HepG2 (cell line): Measurements from ENCODE around the gene GNG2. TPM values are rescaled to one million over a fixed set of nuclear protein-coding genes. Genes with fewer than 3 reads are reported as not detected.

Experiments used
- ATAC-seq: fragments of 200-7000 bp; cut with Tn5 transposase; 3 replicates; pipeline ENCODE4 v1.9.1; 2020; ENCODE audit warnings: mild to moderate bottlenecking, moderate library complexity
- BruUV-seq: library from RNA; stranded (reverse); fragments of 400-500 nt; replicated peaks from 2 replicates; lab custom pipeline; 2021; lab: Mats Ljungman, UMichigan
- CTCF ChIA-PET: fragments of 300-600 bp; formaldehyde crosslinking; extraction: SDS; loops from one replicate; lab custom pipeline; 2021; ENCODE audit warnings: low total read pairs, inconsistent platforms, low intra/inter-chr PET ratio; lab: Yijun Ruan, JAX
- POLR2A ChIA-PET: fragments of 350-600 bp; sonication (Branson Sonifier 250); formaldehyde crosslinking; loops from one replicate; lab custom pipeline; 2020; ENCODE audit warnings: antibody characterized with exemption, inconsistent platforms; lab: Yijun Ruan, JAX
- DNase-seq: peaks from one replicate; pipeline ENCODE4 v3.0.0-alpha.2; 2015; ENCODE audit warnings: low spot score
- FAIRE-seq: peaks from 3 replicates; lab custom pipeline; 2011; peaks lifted over from hg19 to GRCh38; lab: Jason Lieb, UNC
- H2AFZ ChIP-seq: one replicate; pipeline ENCODE4 v1.6.1; 2011; ENCODE audit warnings: low read length, inconsistent platforms
- H3K27ac ChIP-seq: fragments of 300-600 bp; 3 replicates; pipeline ENCODE4 v1.8.0; 2011; ENCODE audit warnings: mixed run types, mild to moderate bottlenecking, mixed read lengths, low read length, inconsistent platforms; ENCODE audit not compliant: insufficient read depth; ENCODE audit errors: extremely low read length
- H3K27me3 ChIP-seq, 2 experiments: fragments of 200-600 bp in 1 of 2; 2 replicates in 1 of 2; 3 replicates in 1 of 2; pipeline versions ENCODE4 v1.6.0 to v1.8.0; 2011; ENCODE audit warnings: low read length in 2 of 2, mild to moderate bottlenecking in 2 of 2, moderate library complexity in 2 of 2, inconsistent platforms in 1 of 2; ENCODE audit not compliant: insufficient read depth in 2 of 2, control insufficient read depth in 1 of 2
- H3K36me3 ChIP-seq, 2 experiments: fragments of 200-600 bp in 1 of 2; replicated peaks in 1 of 2; 2 replicates in 1 of 2; 3 replicates in 1 of 2; pipeline versions ENCODE4 v1.5.1 to v1.8.0; 2011; ENCODE audit warnings: low read length in 2 of 2, inconsistent platforms in 1 of 2; ENCODE audit not compliant: insufficient read depth in 2 of 2, control insufficient read depth in 1 of 2
- H3K4me1 ChIP-seq: 2 replicates; pipeline ENCODE4 v1.5.1; 2012; ENCODE audit warnings: low read length, inconsistent platforms; ENCODE audit not compliant: insufficient read depth
- H3K4me2 ChIP-seq: 2 replicates; pipeline ENCODE4 v1.6.0; 2011; ENCODE audit warnings: low read depth, low read length, inconsistent platforms
- H3K4me3 ChIP-seq, 3 experiments: fragments of 200-600 bp in 1 of 3; sonication (generic), shearing (Covaris generic) in 1 of 3; replicated peaks in 1 of 3; 2 replicates each; pipeline ENCODE4 v1.5.1; 2011 to 2016; ENCODE audit warnings: low read length in 3 of 3, inconsistent platforms in 2 of 3, low read depth in 2 of 3, mild to moderate bottlenecking in 2 of 3, control low read depth in 1 of 3, mixed read lengths in 1 of 3; ENCODE audit not compliant: insufficient read depth in 1 of 3
- H3K79me2 ChIP-seq: one replicate; pipeline ENCODE4 v1.6.1; 2011; ENCODE audit warnings: low read length, inconsistent platforms; ENCODE audit not compliant: insufficient read depth
- H3K9ac ChIP-seq: 2 replicates; pipeline ENCODE4 v1.6.0; 2011; ENCODE audit warnings: mild to moderate bottlenecking, low read depth, low read length, inconsistent platforms; ENCODE audit not compliant: insufficient read depth
- H3K9me3 ChIP-seq: 2 replicates; pipeline ENCODE4 v1.5.1; 2012; ENCODE audit warnings: mild to moderate bottlenecking, low read length
- H4K20me1 ChIP-seq: 2 replicates; pipeline ENCODE4 v1.6.0; 2011; ENCODE audit warnings: inconsistent platforms, mild to moderate bottlenecking, low read length, moderate library complexity; ENCODE audit not compliant: insufficient read depth
- ATF1 ChIP-seq: IDR thresholded peaks from 2 replicates; pipeline ENCODE4 v1.6.1; 2016; ENCODE audit warnings: mild to moderate bottlenecking, control low read depth
- CTCF ChIP-seq: sonication (generic); formaldehyde crosslinking; IDR thresholded peaks from 2 replicates; pipeline ENCODE4 v1.5.0; 2020; ENCODE audit warnings: mild to moderate bottlenecking, missing genetic modification reagents, moderate library complexity
- DPF2 ChIP-seq: sonication (generic); formaldehyde crosslinking; IDR thresholded peaks from 2 replicates; pipeline ENCODE4 v1.4.0; 2020; ENCODE audit warnings: mild to moderate bottlenecking, low read depth, missing genetic modification reagents, borderline replicate concordance
- DRAP1 ChIP-seq: IDR thresholded peaks from 2 replicates; pipeline ENCODE4 v1.6.1; 2016; ENCODE audit warnings: missing genetic modification reagents, missing compliant biosample characterization
- E2F2 ChIP-seq: sonication (generic); formaldehyde crosslinking; IDR thresholded peaks from 2 replicates; pipeline ENCODE4 v1.4.0; 2020; ENCODE audit warnings: missing genetic modification reagents, borderline replicate concordance
- GATA4 ChIP-seq: sonication (generic); IDR thresholded peaks from 2 replicates; pipeline ENCODE4 v1.6.1; 2016; ENCODE audit warnings: antibody characterized with exemption, low read depth, borderline replicate concordance
- GPBP1L1 ChIP-seq: sonication (generic); formaldehyde crosslinking; IDR thresholded peaks from 2 replicates; pipeline ENCODE4 v1.5.0; 2020; ENCODE audit warnings: mild to moderate bottlenecking, missing genetic modification reagents
- GZF1 ChIP-seq: sonication (generic); formaldehyde crosslinking; IDR thresholded peaks from 2 replicates; pipeline ENCODE4 v1.5.1; 2020; ENCODE audit warnings: mild to moderate bottlenecking, missing genetic modification reagents
- HES4 ChIP-seq: sonication (generic); formaldehyde crosslinking; IDR thresholded peaks from 2 replicates; pipeline ENCODE4 v1.9.0; 2021; ENCODE audit warnings: mild to moderate bottlenecking, missing genetic modification reagents, borderline replicate concordance
- IRX3 ChIP-seq: sonication (generic); formaldehyde crosslinking; IDR thresholded peaks from 2 replicates; pipeline ENCODE4 v1.8.1; 2023; ENCODE audit warnings: mild to moderate bottlenecking, low read depth, missing genetic modification reagents, borderline replicate concordance
- MYNN ChIP-seq: sonication (generic); formaldehyde crosslinking; IDR thresholded peaks from 2 replicates; pipeline ENCODE4 v1.4.0; 2020; ENCODE audit warnings: mild to moderate bottlenecking, low read depth, missing genetic modification reagents
- RFX3 ChIP-seq: IDR thresholded peaks from 2 replicates; pipeline ENCODE4 v1.6.1; 2016; ENCODE audit warnings: missing biosample characterization, missing genetic modification reagents
- SIX1 ChIP-seq: sonication (generic); formaldehyde crosslinking; IDR thresholded peaks from 2 replicates; pipeline ENCODE4 v1.4.0; 2020; ENCODE audit warnings: missing genetic modification reagents, borderline replicate concordance
- ZNF362 ChIP-seq: sonication (generic); formaldehyde crosslinking; IDR thresholded peaks from 2 replicates; pipeline ENCODE4 v1.4.0; 2020; ENCODE audit warnings: missing genetic modification reagents, mild to moderate bottlenecking, borderline replicate concordance
- ZNF44 ChIP-seq: sonication (generic); formaldehyde crosslinking; IDR thresholded peaks from 2 replicates; pipeline ENCODE4 v1.5.1; 2020; ENCODE audit warnings: mild to moderate bottlenecking, missing genetic modification reagents
- ZNF451 ChIP-seq: sonication (generic); formaldehyde crosslinking; IDR thresholded peaks from 2 replicates; pipeline ENCODE4 v1.5.0; 2020; ENCODE audit warnings: mild to moderate bottlenecking, missing genetic modification reagents
- ZNF7 ChIP-seq: IDR thresholded peaks from 2 replicates; pipeline ENCODE4 v1.6.1; 2016; ENCODE audit warnings: missing biosample characterization, missing genetic modification reagents
- ZNF75D ChIP-seq: sonication (generic); formaldehyde crosslinking; IDR thresholded peaks from 2 replicates; pipeline ENCODE4 v1.8.1; 2023; ENCODE audit warnings: missing genetic modification reagents, mild to moderate bottlenecking, borderline replicate concordance
- WGBS: methylation state at CpG from one replicate; pipeline ENCODE4 v1.1.6; 2017; ENCODE audit warnings: low lambda C conversion rate; 5-methylcytosine and 5-hydroxymethylcytosine counted together
- in situ Hi-C: cut with HindIII; loops from 2 replicates; pipeline ENCODE4 v1.10.0; 2017; ENCODE audit warnings: low pct_unique_long_range_greater_than_20kb; ENCODE audit not compliant: extremely low pct_ligation_motif_present
- intact Hi-C: fragments of 100-400 bp; cut with micrococcal nuclease; formaldehyde crosslinking; loops from one replicate; pipeline ENCODE4 v1.10.0; 2022; ENCODE audit not compliant: unreplicated experiment
- polyA plus RNA-seq, 8 experiments: library from polyadenylated mRNA; depleted of rRNA in 3 of 8; stranded (reverse) in 7 of 8; unstranded in 1 of 8; fragments of >200 nt; fragmentation: Illumina TruSeq in 4 of 8; extraction: Trizol in 4 of 8; gene quantifications; 2 replicates each; pipeline versions ENCODE4 v1.2.1 to v1.2.3, GENCODE V29; 2011 to 2016; ENCODE audit warnings: low read depth in 4 of 8, missing spikeins in 1 of 8, mixed read lengths in 1 of 8; ENCODE audit not compliant: insufficient read depth in 1 of 8
- total RNA-seq, 5 experiments: library from RNA; depleted of rRNA; stranded (reverse); fragments of >200 nt; fragmentation: Illumina TruSeq; extraction: Trizol; gene quantifications; 2 replicates each; pipeline ENCODE4 v1.2.3, GENCODE V29; 2016; ENCODE audit warnings: low read depth in 1 of 5
- TF ChIP-seq, protein P1 (sequence below): IDR thresholded peaks from 2 replicates; pipeline ENCODE4 v1.6.1; 2016; ENCODE audit warnings: control low read depth

The GNG2 gene
- total and polyA plus RNA-seq, 2 of the 13 experiments (the other 11 are each of a cell fraction or from before 2014, with no cell fraction given) = not detected

GRCh38 chr14:51929166-51929565 is 68.8 kb downstream of the GNG2 start:
- ChIA-PET POLR2A (no interaction called here), CTCF (no interaction called here)
- peaks cover 2 to 19% of the 10 kb centered on the region in 2 experiments; a peak in 2 of 5 replicates for H3K27me3 ChIP-seq
- 2% methylated on average over 4 of the region's 4 CpGs for WGBS
- H4K20me1 ChIP-seq = no peaks in the 10 kb centered on the region
- no peaks in the 10 kb centered on the region for H3K79me2 ChIP-seq
- H2AFZ ChIP-seq = no peak overlapping the region
- H3K9ac ChIP-seq = no peak overlapping the region
- no peaks in the 10 kb centered on the region for H3K36me3 ChIP-seq
- in situ Hi-C loops = no loop called here
- H3K4me2 ChIP-seq = no peak overlapping the region
- no peaks in the 10 kb centered on the region for H3K9me3 ChIP-seq
- no peak for ATAC-seq
- H3K4me3 ChIP-seq = no peak overlapping the region
- no peak for DNase-seq
- TF ChIP-seq ZNF362 (no peak), MYNN (CRISPR knock-in tag) (no peak), DPF2 (CRISPR knock-in tag) (no peak), GPBP1L1 (CRISPR knock-in tag) (no peak), HES4 (CRISPR knock-in tag) (no peak), SIX1 (no peak), ZNF7 (CRISPR knock-in tag) (no peak), RFX3 (CRISPR knock-in tag) (no peak), ATF1 (CRISPR knock-in tag) (no peak), DRAP1 (no peak), IRX3 (CRISPR knock-in tag) (no peak), ZNF75D (CRISPR knock-in tag) (no peak), ZNF44 (CRISPR knock-in tag) (no peak), GZF1 (CRISPR knock-in tag) (no peak), E2F2 (CRISPR knock-in tag) (no peak), CTCF (no peak), ZNF451 (no peak), GATA4 (no peak)
- TF ChIP-seq, protein P1, sequence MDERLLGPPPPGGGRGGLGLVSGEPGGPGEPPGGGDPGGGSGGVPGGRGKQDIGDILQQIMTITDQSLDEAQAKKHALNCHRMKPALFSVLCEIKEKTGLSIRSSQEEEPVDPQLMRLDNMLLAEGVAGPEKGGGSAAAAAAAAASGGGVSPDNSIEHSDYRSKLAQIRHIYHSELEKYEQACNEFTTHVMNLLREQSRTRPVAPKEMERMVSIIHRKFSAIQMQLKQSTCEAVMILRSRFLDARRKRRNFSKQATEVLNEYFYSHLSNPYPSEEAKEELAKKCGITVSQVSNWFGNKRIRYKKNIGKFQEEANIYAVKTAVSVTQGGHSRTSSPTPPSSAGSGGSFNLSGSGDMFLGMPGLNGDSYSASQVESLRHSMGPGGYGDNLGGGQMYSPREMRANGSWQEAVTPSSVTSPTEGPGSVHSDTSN (CRISPR knock-in tag) = no peak
- BruUV-seq = no TSS peak
- no peaks in the 10 kb centered on the region for H3K4me1 ChIP-seq
- intact Hi-C loops = no loop called here
- H3K27ac ChIP-seq = no peak overlapping the region
- no peak for FAIRE-seq
